RPMI7951 (cell line): Measurements from ENCODE around the gene HUNK. TPM values are rescaled to one million over a fixed set of nuclear protein-coding genes. Genes with fewer than 3 reads are reported as not detected.
"Not testable (repeated sequence)": the region's sequence is repeated elsewhere in the genome, so short reads cannot be mapped to it uniquely, and the experiment has no call there.

ENCODE experiments used
- DNase-seq: peaks from one replicate; pipeline ENCODE4 v3.0.0-alpha.2; 2012; ENCODE audit warnings: low read depth
- total RNA-seq: library from RNA; depleted of rRNA; stranded (reverse); fragments of >200 nt; shearing (Covaris generic); gene quantifications from 2 replicates; pipeline ENCODE4 v1.2.3, GENCODE V29; 2014

The HUNK gene
- total RNA-seq, 1 experiment from 2014 or later: 0.48 TPM

DNA sequence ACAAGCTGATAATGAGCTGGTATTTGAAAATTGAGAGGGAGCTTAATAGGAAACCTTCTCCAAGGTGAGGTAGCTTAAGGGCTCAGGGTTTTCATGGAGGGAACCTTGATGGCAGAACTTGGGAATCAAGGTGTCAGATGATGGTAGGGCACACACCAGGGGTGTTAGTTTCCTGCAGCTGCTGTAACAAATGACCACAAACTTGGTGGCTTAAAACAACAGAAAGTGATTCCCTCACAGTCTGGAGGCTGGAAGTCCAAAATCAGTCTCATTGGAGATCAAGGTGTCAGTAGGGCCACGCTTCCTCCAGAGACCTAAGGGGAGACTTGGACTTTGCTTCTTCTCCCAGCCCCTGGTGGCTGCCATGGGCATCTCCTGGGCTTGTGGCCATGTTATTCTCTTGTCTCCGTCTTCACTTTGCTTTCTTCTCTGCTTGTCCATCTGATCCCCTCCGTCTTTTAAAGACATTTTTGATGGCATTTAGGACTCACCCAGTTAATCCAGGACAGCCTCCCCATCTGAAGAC, 45.5 kb downstream of the HUNK start:
- DNase-seq: no peak

DNA sequence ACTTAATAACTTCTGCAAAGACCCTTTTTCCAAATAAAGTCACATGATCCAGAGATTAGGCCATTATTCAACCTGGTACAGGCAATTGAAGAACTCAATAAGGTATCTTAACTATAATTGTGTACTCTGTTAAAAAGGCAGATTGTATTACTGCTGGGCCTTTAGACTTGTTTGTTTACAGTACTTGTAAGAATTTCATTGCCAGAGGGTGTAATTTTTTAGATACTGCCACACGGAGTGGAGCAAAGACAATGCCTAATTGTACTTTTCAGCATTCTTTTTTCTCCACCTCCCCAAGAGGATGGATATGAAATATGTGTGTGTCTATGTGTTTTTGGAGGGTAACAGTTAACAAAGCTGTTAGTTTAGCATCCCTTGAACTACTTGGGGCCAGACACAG, 47.5 kb downstream of the HUNK start:
- no peak for DNase-seq

DNA sequence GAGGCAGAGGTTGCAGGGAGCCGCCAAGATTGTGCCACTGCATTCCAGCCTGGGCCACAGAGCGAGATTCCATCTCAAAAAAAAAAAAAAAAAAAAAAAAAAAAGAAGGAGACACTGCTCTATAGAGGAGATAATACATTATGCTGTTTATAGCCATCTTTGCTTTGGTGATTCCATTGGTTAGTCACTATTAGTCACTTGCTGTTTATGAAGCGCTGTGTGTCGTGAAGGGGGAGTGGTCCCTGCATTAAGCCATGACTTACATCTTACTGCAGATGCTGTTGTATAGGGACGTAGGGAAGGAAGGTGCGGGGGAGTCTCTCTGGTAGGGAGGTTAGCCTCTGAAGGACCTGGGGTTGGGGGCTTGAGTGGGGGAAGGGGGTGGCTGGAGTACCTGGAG, 48.3 kb downstream of the HUNK start:
- peak; percentile 9 for DNase-seq

DNA sequence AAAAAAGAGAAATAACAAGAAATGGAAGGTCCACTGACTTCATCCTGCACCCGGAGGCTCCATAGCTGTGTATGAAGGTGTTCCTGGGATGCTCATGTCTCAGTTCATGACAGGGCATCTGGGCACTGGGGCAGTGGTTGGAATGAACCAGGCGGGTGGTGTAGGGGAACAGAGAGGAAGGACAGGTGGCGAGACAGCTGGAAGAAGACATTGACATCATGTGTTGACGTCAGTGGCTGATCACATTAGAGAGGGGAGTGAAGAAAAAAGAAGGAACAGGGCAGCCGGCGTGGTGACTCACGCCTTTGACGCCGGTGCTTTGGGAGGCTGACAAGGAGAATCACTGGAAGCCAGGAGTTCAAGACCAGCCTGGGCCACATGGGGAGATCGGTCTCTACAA, 50.1 kb downstream of the HUNK start:
- DNase-seq: no peak

DNA sequence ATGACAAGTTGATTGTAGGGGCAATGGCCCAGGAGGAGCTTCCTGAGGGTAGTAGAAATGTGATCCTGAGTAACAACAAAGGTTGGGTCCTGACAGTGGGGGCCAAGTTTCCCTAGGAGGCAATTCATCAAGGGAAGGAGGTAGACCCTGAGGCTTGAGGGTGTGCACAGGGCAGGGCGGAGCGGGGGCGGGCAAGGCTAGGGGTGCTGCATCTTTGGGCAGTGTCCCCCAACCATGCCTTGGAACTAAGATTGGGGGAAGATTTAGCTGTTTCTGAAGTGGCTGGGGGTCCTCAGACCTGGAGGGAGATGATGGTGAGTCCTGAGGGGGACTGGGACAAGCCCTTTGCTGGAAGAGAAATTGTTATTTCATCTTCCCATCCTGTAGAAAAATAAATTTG, 50.9 kb downstream of the HUNK start:
- DNase-seq: no peak

DNA sequence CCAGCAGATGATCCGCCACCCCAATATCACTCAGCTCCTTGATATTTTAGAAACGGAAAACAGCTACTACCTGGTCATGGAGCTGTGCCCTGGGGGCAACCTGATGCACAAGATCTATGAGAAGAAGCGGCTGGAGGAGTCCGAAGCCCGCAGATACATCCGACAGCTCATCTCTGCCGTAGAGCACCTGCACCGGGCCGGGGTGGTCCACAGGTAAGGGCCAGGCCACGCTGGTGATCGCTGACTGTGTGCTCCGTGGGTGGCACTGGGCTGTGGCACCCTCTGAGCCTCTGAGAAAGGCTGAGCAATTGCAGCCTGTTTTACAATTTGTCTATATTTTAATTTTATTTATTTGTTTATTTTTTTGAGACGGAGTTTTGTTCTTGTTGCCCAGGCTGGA, 51.7 kb downstream of the HUNK start:
- DNase-seq: no peak

DNA sequence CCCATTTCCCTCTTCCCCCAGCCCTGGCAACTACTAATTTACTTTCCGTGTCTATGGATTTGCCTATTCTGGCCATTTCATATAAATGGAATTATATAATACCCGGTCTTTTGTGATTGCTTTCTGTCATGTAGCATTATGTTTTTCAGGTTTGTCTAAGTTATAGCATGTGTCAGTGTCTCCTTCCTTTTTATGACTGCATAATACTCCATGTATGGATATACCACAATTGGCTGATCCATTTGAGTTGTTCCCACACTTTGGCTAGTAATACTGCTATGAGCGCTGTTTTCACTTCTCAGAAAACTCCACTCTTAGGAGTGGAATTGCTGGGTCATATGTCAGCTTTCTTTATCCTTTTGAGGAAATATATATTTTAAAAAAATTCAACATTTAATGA, 53.7 kb downstream of the HUNK start:
- DNase-seq: no peak

DNA sequence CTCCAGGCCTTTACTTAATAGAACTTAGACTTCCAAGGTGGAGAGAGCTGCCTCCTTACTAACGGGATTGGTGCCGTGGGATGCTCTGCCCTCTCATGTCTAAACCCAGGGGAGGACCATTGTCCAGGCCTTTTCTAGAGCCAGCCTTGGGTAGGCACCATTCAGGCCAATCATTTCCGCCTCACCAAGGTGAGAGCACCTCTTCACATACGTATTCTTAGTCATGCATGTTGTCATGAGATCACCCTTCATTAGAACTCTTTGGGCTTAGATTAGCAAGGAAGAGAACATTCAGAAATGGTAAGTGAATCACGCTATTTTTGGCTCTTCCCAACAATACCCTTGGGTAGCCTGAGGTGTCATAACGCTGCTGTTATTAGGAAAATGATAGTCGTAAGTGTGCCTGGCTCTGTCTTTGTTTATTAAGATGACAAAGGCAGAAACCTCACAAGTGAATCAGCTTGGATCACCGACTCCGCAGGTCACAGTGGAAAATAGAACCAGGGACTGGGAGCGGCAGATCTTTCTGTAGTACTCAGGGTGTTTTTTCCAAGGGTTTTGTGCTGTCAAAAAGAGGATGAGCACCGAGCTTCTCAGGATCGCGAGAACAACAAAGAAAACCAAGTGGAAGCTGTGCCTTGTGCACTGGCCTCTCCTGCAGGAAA, 55.0 kb downstream of the HUNK start:
- DNase-seq: no peak

DNA sequence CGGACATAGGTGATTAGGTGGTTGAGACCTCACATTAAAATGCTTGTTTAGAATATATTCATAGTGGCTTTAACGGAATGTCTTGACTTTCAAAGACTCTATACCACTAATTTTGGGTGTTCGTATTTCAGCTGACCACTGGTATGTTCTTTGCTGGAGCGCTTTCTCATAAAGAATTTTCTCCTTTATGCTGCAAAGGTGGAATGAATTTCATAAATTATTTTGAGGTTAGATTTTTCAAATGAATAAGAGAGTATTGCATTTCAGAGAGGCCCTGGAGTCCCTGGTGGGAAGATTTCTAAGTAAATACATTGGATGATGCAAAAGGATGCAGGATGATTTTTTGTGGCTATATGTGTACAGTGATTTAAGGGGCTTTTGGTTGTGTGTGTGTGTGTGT, 55.8 kb downstream of the HUNK start:
- no peak for DNase-seq

DNA sequence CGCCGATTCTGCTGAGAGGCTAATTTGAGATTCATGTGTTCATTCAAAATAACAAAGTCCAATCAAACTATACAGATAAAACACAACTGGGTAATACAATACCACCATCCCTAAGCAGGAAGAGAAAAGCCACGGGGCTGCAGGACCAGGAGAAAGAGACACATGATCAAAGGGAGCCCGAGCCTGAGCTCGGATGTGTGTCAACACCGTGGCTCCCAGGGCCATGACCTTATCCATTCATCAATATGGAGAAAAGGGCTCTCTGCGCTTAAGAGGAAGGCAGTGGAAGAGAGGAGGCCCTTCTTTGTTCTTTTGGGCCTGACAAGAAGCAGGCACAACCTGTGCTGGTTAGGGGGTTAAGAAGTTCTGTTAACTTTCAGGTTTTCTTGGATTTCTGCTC, 56.7 kb downstream of the HUNK start:
- DNase-seq: no peak

DNA sequence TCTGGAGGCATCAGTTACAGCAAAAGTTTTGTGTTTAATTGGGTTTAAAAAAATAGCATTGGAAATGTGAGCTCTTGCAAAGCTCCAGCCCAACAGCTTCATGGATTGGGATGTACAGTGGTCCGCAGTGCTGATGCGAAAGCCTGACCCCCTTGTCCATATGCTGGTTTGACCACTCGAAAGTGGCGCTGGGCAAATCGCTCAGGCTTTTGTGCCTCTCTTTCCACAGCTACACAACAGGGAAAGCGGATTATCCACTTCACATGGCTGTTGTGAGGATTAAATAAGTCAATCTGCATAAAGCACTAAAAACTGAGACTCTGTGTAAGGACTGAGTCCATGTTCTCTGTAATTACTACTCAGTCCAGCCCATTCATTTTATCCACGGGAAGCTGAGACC, 57.2 kb downstream of the HUNK start:
- no peak for DNase-seq

DNA sequence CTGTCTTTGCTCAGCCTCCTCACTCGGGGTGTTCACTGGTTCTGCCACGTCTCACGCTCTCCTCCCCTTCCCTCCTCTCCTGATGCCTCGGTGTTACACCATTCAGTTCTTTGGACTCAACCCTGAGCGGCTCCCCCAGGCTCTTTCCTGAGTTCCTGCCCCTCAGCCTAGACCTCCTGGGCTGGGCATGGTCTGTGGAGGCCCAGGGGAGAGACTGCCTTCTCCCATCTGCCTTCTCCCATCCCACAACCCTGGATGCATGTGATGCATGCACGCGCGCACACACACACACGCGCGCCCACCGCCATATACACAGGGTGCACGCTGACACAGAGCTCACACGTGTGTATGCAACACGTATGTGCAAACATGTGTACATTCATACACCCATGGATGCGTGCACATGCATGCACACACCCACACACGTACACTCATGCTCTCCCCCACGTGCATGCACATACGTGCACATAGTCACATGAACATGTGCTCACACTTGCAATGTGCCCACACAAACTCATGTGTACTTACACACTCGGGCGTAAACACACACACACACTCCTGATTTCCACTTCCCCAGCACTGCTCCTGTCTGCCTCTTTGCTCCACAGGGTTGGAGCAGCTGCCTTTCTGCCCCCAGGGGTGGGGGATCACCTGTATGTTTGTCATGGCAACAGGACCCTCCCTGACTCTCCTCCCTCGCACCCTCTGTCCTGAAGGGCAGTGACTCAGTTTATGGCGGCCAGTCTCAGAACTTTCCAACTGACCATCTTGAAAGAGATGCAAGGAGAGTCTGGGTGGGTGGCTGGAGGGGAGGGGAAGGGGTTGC, 59.0 kb downstream of the HUNK start:
- no peak for DNase-seq

DNA sequence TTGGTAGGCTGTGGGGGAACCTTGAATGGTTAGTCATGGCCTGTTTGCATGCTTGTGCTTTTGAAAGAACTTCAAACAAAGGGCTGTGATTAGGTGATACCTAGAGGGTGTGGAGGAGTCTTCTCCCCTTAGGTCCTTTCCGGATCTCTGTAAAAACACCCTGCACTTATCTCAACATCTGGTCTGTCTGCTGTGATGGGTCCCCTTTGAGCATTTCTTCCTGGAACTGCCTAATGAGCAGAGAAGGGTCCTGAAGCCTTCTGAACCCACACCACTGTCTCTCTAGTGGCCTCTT, 59.6 kb downstream of the HUNK start:
- DNase-seq: no peak

DNA sequence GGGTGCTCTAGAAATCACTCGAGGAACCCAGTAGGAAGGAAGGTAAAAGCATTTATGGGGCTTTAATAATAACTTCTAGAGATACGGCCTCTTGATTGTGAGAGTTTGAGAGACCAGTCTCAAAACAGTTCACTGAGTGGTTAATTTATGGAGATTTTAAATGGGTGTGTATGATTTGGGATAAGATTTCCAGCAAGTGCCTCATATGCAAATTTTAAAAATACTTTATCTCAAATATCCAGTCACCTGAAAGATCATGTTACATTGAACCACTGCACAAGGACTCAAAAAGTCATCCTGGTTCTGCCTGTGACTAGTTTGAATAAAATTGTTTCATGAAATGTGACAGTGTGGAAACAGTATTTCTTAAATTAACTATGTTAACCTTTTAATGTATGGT, 64.5 kb downstream of the HUNK start:
- DNase-seq: no peak

DNA sequence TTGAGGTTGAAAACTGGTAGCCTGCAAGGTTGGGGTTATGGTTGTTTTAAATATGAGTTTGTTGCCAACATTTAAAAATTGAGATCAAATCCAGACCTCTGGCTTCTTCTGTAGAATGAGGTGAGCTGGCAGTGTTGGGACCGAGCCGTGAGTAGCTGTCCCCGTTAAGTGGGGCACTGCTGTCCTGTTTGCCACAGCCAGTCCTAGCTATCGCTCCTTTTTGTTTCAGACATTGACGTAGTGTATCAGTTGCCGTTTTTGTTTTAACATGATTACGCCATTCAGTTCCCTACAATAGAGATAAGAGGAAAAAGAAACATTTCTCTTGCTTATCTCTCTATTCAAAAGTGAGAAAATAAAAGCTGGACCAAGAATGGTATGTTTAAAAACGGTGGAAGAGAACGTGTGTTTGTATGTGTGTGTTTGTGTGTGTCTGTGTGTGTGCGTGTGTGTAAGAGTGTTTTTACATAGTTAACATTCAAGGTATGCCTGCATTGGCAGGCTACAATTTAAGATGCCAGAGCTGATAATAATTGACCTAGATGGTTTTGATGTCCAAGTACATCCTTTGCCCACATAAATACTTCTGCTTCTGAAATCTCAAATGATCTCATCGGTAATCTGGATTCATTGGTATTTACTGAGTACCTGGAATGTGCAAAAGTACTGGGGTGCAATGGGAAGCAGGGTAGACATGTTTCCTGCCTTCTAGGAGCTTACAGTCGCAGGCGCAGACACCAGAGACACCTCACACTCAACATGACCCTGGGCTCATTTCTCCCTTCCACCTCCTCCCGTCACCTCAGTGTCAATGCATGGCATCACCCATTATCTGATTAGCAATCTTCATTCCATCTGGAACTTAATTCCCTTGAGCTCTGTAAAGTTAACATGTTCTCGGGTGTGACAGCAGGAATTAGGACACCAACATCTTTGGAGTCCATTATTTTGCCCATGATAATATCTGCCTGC, 65.8 kb downstream of the HUNK start:
- no peak for DNase-seq

DNA sequence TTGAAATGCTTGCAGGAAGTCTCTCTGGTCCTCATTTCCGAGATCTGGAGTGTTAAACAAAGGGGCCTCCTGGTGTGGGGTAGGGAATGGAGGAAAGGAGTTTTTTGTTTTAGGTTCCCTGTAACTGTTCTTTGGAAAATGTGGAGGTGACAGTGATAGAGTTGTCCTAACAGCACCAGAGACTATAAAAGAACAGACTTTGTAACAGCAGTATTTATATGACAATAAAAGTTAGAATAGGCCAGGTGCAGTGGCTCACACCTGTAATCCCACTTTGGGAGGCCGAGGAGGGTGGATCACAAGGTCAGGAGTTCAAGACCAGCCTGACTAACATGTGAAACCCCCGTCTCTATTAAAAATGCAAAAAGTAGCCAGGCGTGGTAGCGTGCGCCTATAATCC, 68.9 kb downstream of the HUNK start:
- no peak for DNase-seq

DNA sequence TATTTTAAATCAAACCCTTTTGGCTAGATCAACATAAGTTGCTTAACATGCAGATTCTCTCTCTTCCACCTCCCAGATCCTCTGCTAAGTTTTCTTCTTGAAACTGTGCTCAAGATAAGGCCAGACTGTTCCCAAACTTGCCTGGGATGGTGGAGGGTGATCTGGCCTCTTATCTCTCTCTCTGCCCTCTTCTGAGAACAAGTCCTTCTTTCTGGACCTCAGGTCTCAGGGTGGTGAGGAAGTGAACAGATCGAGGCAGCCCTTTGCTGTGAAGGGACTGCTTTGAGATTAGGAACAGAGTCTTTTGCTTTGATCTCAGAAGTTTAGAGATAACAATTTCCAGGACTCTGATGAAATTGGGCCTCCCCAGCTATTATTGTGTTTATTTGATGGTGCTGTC, 70.7 kb downstream of the HUNK start:
- no peak for DNase-seq

DNA sequence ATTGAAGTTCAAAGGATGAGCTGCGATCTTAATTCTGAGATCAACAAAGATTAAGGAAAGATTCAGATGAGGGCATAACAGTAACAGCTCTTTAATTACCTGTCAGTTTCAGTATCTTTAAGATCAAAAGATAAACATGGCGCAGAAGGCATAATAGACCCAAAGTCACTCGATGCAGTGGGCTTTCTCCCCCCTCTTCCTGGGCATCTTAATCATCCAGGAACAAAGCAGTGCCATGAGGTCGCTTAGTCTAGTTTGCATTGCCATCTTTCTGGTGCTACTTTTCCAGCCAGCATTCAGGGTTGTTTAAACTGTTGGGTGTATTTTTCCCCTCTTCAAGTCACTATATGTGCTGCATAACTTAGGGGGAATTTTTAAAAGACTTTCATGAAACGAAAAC, 72.3 kb downstream of the HUNK start:
- no peak for DNase-seq

DNA sequence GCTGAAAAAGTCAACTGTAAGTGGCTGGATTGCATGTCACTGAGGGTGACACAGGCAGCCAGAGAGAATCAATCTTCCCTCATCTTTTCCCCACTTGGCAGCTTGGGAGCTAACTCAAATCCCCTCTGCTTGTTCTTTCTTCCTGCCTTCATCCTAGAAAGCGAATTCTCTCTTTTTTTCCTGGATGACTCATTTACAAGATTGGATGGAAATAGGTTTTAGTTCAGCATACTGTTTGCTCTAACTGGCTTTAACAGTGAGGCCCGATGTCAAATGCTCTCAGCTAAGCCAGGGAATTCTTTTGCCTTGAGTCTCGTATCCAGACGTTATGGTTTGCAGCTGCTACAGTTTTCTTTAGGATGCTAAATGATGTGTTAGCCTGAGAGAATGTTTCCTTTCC, 72.7 kb downstream of the HUNK start:
- no peak for DNase-seq

DNA sequence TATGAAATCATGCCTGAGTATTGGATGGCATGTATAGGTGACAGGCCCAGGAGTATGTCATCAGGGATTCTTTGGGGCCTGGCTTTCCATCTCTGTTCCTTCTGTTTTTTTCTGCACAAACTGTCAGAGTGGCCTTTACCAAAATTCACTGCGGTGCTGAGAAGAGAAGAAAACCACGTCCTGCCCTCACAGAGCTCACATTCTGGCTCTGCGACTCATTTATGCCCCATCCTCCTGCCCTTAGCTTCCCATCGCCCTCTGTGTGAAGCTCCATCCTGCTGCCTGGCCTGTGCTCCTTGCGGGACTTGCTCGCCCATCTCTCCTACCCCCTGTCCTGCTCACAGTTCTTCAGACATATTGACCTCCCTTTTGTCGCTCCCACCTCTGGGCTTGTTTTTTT, 73.4 kb downstream of the HUNK start:
- no peak for DNase-seq

DNA sequence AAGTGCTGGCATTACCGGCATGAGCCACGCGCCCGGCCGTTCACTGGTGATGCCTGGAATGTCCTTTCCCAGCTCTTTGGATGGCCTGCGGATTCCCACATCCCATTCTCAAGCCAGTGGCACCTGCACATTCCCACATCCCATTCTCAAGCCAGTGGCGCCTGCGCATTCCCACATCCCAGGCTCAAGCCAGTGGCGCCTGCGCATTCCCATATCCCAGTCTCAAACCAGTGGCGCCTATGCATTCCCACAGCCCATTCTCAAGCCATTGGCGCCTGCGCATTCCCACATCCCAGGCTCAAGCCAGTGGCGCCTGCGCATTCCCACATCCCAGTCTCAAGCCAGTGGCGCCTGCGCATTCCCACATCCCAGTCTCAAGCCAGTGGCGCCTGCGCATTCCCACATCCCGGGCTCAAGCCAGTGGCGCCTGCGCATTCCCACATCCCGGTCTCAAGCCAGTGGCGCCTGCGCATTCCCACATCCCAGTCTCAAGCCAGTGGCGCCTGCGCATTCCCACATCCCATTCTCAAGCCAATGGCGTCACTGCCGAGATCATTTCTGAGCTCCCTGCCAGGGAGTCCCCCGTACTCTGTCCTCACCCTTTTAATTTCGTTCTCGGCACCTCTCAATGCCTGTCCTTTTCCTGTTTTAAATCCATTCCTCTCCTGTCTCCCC, 74.2 kb downstream of the HUNK start:
- DNase-seq: not testable (repeated sequence)

DNA sequence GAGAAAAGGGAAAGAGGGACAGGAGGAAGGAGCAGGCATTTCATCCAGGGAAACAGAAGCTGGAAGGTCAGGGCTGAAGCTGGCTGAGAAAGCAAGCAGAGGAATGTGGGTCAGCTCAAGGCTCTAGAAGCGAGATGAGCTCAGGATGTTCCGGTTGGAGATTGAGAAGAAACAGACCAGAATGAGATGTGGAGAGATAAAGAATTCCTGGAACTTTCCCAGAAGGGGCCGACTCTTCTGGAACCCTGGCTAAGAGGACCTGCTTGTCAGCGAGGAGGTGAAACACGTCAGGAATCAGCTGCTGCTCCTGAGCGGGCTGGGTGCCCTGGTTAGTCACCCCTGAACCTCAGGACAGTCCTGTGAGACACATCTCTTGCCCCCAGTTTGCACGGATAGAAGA, 75.9 kb downstream of the HUNK start:
- no peak for DNase-seq
